ENCODE measurements around the gene RHNO1.

GRCh38 chr12:2834581-2835491, 42.2 kb upstream of the RHNO1 start, which contains the start of gene NRIP2:
- no peak for TF ChIP-seq ZBTB21 (CRISPR knock-in tag; IDR thresholded peaks at IDR 0.05; ENCODE audit: borderline replicate concordance)
- TF ChIP-seq CTCF (IDR thresholded peaks at IDR 0.05) = no peak

All from WTC11 (cell line).